ENCODE measurements around the gene IFRD2. TPM values are rescaled to one million over a fixed set of nuclear protein-coding genes. Genes with fewer than 3 reads are reported as not detected.

Gene IFRD2
- total and polyA plus RNA-seq, 9 of the 15 experiments (the other 6 are each of a cell fraction or from before 2014, with no cell fraction given) = 30.5 to 115 (median 52.8) TPM

- TF ChIP-seq, protein P1, sequence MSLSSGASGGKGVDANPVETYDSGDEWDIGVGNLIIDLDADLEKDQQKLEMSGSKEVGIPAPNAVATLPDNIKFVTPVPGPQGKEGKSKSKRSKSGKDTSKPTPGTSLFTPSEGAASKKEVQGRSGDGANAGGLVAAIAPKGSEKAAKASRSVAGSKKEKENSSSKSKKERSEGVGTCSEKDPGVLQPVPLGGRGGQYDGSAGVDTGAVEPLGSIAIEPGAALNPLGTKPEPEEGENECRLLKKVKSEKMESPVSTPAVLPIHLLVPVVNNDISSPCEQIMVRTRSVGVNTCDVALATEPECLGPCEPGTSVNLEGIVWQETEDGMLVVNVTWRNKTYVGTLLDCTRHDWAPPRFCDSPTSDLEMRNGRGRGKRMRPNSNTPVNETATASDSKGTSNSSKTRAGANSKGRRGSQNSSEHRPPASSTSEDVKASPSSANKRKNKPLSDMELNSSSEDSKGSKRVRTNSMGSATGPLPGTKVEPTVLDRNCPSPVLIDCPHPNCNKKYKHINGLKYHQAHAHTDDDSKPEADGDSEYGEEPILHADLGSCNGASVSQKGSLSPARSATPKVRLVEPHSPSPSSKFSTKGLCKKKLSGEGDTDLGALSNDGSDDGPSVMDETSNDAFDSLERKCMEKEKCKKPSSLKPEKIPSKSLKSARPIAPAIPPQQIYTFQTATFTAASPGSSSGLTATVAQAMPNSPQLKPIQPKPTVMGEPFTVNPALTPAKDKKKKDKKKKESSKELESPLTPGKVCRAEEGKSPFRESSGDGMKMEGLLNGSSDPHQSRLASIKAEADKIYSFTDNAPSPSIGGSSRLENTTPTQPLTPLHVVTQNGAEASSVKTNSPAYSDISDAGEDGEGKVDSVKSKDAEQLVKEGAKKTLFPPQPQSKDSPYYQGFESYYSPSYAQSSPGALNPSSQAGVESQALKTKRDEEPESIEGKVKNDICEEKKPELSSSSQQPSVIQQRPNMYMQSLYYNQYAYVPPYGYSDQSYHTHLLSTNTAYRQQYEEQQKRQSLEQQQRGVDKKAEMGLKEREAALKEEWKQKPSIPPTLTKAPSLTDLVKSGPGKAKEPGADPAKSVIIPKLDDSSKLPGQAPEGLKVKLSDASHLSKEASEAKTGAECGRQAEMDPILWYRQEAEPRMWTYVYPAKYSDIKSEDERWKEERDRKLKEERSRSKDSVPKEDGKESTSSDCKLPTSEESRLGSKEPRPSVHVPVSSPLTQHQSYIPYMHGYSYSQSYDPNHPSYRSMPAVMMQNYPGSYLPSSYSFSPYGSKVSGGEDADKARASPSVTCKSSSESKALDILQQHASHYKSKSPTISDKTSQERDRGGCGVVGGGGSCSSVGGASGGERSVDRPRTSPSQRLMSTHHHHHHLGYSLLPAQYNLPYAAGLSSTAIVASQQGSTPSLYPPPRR (CRISPR knock-in tag; IDR thresholded peaks at IDR 0.05; ENCODE audit: borderline replicate concordance) = no peak
- no peak for TF ChIP-seq NCOR1 (IDR thresholded peaks at IDR 0.05)
- no peak for TF ChIP-seq MED1 (CRISPR knock-in tag; IDR thresholded peaks at IDR 0.05; ENCODE audit: borderline replicate concordance)
- TF ChIP-seq KLF1 (tag; IDR thresholded peaks at IDR 0.05) = peak; percentile 39; the same call in 1 of the 2 replicates
- no peak for TF ChIP-seq PHB2 (IDR thresholded peaks at IDR 0.05; ENCODE audit: low read depth)
- no peak for TF ChIP-seq RBM14 (IDR thresholded peaks at IDR 0.05; ENCODE audit: borderline replicate concordance, insufficient read depth, low read depth, low read length)
- no peak for TF ChIP-seq ZNF197 (CRISPR knock-in tag; IDR thresholded peaks at IDR 0.05; ENCODE audit: low read depth)
- peak; percentile 13; the same call in 1 of the 2 replicates for TF ChIP-seq ARID1B (IDR thresholded peaks at IDR 0.05)
- no peak for TF ChIP-seq ZNF778 (CRISPR knock-in tag; IDR thresholded peaks at IDR 0.05)
- TF ChIP-seq NFIC (IDR thresholded peaks at IDR 0.05) = no peak; the same call in 1 of the 2 replicates
- no peak for TF ChIP-seq ASH1L (IDR thresholded peaks at IDR 0.05; ENCODE audit: borderline replicate concordance, low read depth, partially characterized antibody)
- peak; percentile 58 for TF ChIP-seq HMGN3 (IDR thresholded peaks at IDR 0.05; ENCODE audit: borderline replicate concordance, extremely low read depth, insufficient read length, low read depth, low read length)
- no peak for TF ChIP-seq ZNF76 (CRISPR knock-in tag; IDR thresholded peaks at IDR 0.05; ENCODE audit: borderline replicate concordance)
- TF ChIP-seq, protein P2, sequence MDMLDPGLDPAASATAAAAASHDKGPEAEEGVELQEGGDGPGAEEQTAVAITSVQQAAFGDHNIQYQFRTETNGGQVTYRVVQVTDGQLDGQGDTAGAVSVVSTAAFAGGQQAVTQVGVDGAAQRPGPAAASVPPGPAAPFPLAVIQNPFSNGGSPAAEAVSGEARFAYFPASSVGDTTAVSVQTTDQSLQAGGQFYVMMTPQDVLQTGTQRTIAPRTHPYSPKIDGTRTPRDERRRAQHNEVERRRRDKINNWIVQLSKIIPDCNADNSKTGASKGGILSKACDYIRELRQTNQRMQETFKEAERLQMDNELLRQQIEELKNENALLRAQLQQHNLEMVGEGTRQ (CRISPR knock-in tag; IDR thresholded peaks at IDR 0.05) = no peak
- TF ChIP-seq SOX6 (IDR thresholded peaks at IDR 0.05) = 0 out of 2 replicates have a peak, but pooled peaks have one; percentile 12
- no peak for TF ChIP-seq HLTF (IDR thresholded peaks at IDR 0.05)
- TF ChIP-seq, protein P3, sequence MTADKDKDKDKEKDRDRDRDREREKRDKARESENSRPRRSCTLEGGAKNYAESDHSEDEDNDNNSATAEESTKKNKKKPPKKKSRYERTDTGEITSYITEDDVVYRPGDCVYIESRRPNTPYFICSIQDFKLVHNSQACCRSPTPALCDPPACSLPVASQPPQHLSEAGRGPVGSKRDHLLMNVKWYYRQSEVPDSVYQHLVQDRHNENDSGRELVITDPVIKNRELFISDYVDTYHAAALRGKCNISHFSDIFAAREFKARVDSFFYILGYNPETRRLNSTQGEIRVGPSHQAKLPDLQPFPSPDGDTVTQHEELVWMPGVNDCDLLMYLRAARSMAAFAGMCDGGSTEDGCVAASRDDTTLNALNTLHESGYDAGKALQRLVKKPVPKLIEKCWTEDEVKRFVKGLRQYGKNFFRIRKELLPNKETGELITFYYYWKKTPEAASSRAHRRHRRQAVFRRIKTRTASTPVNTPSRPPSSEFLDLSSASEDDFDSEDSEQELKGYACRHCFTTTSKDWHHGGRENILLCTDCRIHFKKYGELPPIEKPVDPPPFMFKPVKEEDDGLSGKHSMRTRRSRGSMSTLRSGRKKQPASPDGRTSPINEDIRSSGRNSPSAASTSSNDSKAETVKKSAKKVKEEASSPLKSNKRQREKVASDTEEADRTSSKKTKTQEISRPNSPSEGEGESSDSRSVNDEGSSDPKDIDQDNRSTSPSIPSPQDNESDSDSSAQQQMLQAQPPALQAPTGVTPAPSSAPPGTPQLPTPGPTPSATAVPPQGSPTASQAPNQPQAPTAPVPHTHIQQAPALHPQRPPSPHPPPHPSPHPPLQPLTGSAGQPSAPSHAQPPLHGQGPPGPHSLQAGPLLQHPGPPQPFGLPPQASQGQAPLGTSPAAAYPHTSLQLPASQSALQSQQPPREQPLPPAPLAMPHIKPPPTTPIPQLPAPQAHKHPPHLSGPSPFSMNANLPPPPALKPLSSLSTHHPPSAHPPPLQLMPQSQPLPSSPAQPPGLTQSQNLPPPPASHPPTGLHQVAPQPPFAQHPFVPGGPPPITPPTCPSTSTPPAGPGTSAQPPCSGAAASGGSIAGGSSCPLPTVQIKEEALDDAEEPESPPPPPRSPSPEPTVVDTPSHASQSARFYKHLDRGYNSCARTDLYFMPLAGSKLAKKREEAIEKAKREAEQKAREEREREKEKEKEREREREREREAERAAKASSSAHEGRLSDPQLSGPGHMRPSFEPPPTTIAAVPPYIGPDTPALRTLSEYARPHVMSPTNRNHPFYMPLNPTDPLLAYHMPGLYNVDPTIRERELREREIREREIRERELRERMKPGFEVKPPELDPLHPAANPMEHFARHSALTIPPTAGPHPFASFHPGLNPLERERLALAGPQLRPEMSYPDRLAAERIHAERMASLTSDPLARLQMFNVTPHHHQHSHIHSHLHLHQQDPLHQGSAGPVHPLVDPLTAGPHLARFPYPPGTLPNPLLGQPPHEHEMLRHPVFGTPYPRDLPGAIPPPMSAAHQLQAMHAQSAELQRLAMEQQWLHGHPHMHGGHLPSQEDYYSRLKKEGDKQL (CRISPR knock-in tag; IDR thresholded peaks at IDR 0.05; ENCODE audit: borderline replicate concordance) = no peak
Observed at GRCh38 chr3:50298836-50299637, 6.8 kb upstream of the IFRD2 start, which contains the start of the genes HYAL3 and NAA80 (continued).
